ENCODE measurements around the gene HS6ST2.

HS6ST2 gene

DNA sequence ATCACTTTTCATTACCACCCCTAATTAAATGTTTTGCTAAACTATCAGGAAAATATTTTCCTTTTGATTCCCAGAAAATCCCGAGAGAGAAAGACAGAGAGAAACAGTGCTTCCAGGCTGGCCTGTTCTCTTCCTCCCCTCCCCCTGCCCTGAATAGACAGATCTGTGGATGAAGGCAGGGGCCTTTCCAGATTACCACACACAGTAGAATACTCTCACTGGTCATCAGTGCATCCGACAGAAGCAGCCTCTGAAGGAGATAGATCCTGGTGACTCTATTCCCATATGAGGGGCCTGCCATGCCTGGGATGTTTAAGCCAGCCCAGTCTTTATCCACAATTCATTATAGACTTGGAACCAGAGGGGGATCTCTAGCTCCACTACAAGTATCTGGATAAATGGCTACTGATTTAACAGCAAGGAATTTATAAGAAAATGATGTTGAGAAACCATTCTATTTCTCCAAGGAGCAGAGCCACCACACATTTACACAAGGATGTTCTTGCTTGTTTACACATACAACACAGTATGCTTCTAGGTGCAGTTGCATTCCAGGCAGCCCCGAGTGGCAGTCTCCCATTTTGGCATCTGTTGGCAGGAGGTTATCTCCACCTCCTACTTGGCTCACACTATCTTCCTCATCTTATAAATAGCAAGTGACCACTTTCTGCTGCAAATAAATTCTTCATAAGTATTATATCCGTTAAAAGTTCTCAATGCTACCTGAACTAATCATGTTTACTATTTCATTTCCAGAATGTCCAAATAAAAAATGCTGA is 115.8 kb downstream of the HS6ST2 start:
- DNase-seq: no peak

DNA sequence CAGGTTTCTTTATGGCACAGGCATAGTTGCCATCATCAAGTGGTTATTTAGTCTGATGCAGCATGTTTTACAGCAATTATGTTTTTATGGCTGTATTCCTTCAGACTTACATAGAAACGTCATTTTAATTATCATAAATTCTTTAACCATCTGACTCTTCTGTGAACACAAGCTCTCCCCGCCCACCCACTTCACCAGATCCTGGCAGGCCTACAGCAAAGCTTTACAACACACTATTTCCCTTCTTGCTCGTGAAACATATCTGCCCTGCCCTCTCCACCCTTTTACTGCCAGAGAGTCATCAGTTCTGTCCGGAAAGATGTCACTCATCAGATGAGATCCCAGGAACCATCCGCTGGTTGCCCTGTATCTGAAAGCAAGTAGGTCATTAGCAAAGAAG is 120.5 kb downstream of the HS6ST2 start:
- DNase-seq: peak; percentile 31

GRCh38 chrX:132837126-132837525 is 121.3 kb downstream of the HS6ST2 start:
- DNase-seq: no peak

DNA sequence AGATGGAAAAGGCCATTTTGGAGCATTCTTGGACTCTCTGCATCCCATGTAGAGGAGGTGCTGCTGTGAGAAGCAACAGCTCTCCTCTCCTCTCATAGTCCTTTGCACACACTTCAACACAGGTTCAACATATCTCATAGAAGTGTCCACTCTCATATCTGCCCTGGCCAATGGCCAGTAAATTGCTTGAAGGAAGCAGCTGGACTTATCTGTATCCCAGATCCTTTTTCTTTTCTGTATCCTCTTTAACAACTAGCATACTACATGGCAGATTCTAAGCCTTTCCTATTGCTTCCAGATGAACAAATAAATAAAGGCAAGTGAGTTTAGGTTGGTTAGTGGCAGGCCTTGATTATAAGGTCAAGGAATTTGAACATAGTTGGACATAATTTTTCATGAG is 122.0 kb downstream of the HS6ST2 start:
- DNase-seq: no peak

- DNase-seq: no peak
These were observed 123.7 kb downstream of the HS6ST2 start for GRCh38 chrX:132834741-132835140.

GRCh38 chrX:132834109-132834508 is 124.3 kb downstream of the HS6ST2 start:
- DNase-seq: no peak

DNA sequence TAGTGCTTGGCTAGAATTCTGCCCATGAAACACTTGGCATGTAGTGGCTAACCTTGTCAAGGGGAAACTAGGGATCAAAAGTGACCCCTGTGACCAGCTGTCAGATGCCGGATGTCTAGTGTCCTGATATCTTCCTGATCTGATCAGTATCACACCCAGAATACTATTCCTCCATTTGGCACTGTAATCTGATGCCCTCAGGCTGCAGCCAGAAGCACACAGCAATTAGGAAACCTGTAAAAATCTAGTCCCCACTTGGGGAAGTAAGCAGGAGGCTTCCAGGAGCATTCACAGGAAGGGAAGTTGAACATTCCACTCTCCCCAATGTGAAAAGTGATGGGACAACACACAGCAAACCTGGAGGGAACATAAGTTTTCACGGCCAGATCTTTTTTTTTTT is 125.1 kb downstream of the HS6ST2 start:
- DNase-seq: peak; percentile 60

DNA sequence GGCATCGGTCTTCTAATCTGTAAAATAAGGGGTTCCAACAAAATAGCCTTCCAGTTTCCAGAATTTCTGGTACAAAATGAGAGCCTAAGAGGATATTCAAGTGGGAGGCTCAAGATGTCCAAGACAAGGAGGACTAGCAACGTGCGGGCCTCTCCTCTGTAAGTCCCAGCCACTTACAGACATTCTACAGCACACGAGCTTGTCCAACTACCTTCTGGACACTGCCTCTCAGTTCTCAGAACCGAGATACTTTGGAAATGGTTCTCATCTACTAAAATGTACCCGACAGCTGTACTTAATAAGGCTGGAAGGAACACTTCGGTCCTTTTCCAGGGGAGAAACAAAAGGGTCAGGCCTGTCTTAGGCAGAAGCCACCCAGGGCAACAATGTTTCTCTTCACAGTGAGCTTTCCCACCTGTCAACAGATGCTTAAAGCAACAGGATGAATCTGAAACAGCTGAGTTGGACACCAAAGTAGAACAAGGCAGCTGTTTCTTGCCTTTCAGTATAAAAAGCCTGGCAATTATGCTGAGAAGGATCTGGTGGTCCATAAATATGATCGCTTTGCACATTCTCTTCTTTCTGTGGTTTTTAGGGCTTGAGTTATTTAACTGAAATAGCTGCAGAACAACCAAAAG is 127.0 kb downstream of the HS6ST2 start:
- peak; percentile 33 for DNase-seq

GRCh38 chrX:132822634-132823012 is 135.8 kb downstream of the HS6ST2 start:
- no peak for DNase-seq

DNA sequence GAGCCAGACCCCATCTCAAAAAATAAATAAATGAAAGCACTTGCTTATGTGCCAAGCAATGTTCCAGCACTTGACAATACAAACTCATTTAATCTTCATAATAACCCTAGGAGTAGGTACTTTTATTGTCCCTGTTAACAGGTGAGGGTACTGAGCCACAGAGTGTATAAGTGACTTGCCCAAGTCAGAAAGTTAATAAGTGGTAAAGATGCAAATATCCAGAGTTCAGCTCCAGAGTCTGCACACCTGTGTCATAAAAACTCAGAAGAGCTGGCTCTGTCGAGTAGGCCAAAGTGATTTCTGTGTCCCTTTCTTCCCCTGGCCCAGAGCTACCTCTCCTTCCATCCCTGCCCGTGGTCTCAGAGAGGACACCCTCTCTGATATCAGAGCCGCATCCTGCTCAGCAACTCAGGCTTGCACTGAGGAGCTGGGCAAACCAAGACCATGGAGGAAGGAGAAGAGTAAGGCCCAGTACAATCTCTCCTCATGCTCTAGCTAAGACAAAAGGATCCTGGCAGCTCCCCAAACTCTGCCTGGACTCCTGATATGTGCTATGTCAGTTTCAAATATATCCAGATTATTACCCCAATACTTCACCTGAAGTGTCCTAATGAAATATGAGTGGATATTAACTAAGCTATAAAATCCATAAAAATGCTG is 136.3 kb downstream of the HS6ST2 start:
- DNase-seq: no peak

GRCh38 chrX:132820675-132821074 is 137.8 kb downstream of the HS6ST2 start:
- DNase-seq: no peak

DNA sequence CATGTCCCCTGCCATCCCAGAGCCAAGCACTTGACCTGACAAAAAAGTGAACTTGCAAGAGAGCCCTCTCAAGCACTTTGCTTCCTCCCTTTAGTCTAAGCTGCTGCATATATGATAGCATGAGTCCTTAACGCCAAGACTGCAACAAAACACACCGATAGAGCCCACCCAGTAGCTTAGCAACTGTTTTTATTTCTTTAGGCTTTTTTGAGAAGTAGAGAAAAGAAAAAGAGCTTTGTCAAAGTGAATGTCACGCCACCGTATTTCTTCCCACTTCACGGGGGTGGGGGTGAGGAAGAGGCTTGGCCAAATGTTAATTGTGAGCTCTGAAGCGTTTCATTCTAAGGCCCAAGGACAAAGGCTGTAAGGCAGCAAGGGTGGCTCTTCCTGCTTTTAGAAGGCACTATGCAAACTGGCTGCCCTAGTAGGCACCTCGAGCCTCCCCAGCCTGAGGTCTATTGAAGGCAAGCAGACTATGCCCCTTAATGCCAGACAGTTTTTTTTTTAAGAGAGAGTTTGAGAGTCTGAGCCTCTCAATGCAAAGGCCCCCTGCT is 138.6 kb downstream of the HS6ST2 start:
- DNase-seq: no peak

DNA sequence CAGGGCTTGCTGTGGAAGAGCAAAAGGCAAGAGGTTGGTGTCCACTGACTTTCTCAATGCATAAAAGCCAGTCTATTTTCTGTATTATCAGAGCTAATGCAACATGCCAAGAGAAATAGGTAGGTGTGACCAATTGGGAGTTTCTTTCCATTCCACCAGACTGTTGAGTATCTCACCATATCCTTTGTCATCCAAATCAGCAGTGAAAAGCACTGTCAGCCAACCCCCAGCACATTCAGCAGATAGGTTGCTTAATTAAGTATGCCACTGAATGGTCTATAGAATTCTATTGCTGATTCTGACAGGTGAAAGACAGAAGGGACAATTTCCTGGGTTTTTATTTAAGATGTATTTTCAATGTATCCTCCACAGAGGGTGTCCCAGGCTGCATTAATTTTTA is 139.8 kb downstream of the HS6ST2 start:
- no peak for DNase-seq

GRCh38 chrX:132815643-132816042 is 142.8 kb downstream of the HS6ST2 start:
- no peak for DNase-seq

- no peak for DNase-seq
These were observed 147.3 kb downstream of the HS6ST2 start for GRCh38 chrX:132810964-132811712.

DNA sequence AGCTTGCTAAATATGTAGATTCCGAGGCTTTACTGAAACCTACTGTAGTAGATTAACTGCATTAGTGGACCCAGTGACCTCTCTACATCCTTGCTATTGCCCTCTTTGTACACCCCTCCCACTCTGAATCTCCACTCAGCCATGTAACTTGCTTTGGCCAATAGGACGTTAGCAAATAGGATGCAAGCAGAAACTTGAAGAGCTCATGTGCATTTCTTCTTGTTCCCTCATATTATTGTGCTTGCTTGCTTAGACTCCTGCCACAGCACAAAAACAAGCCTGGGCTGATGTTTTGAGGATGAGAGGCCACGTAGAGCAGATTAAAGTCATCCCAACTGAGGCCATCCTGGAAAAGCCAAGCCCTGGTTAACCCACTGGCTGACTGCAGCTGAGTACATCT is 147.9 kb downstream of the HS6ST2 start:
- DNase-seq: no peak

- no peak for DNase-seq
These were observed 148.8 kb downstream of the HS6ST2 start for GRCh38 chrX:132809581-132809980.

- DNase-seq: no peak
These were observed 150.9 kb downstream of the HS6ST2 start for GRCh38 chrX:132807411-132808030.

- no peak for DNase-seq
These were observed 156.4 kb downstream of the HS6ST2 start for GRCh38 chrX:132802033-132802432.

DNA sequence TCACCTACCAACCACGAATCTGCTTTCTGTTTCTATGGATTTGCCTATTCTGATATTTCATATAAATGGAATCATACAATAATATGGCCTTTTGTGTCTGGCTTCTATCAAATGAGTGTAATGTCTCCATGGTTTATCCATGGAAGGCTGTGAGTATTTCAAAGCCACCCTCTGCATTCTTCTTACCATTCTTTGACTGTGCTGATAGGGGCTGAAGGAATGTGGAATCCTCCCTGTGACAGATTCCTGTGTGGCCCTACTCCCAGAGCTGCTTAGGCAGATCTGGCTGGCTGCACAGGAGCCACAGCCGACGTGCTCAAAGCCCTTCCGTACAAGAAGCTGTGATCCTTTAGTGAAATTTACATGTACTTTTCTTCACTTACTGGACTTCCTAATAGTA is 163.2 kb downstream of the HS6ST2 start:
- no peak for DNase-seq

DNA sequence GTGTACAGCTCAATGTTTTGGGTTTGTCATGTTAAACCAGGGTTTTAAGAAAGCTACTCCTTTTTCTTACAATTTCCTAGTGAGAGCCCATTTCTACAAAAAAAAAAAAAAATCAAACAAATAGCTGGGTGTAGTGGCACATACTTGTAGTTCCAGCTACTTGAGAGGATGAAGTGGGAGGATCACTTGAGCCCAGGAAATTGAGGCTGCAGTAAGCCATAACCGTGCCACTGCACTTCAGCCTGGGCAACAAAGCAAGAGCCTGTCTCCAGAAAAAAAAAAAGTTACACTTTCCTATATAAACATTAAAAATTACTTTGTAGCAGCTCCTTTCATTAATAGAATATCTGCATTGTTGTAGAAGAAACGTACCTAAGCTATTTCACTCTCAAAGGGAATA is 166.7 kb downstream of the HS6ST2 start:
- DNase-seq: no peak

DNA sequence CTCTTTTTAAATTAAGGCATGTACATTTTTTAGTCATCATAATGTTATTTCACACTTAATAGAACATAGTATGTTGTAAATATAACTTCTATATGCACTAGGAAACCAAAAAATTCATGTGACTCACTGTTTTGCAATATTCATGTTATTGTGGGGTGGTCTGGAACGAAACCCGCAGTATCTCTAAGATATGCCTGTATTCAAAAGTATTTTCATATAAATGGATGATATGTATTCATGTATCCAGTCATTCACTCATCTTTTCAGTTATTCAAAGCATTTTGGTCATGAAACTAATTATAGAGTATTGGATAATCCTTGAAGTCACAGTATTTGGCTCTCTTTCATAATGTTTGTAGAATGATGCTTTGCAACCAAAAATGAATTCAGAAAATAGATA is 168.1 kb downstream of the HS6ST2 start:
- no peak for DNase-seq

GRCh38 chrX:132786217-132786616 is 172.2 kb downstream of the HS6ST2 start:
- DNase-seq: no peak

All from NCI-H2171 treated with DMSO at 0.1 percent for 48 hours (cell line).